ENCODE data around the gene IMPDH1.
A peak's percentile ranks its signal among the peaks of the same experiment; 100 is the strongest.

Gene IMPDH1

DNA sequence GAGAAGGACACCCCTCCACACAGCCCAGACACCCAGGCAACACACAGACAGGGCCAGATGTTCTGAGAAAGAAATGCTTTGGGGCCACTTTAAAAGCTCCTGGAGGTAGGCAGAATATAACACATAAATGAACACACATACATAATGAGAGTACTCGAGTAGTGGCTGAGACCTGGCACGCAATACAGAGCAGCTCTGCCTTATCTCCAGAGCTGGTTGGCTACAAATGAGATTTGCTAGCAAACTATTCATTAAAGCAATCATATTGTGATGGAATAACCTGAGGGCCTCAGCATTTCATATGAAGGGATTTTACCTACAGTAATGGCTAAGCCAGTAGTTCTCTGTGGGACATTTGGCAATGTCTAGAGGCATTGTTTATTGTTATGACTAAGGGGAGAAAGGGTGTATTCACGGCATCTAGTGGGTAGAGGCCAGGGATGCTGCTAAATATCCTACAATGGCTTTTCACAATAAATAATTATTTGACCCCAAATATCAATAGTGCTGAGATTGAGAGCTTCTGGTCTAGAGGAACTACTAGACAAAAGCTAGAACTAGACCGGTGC is 5.5 kb upstream of the IMPDH1 start:
- no peak overlapping the region for H2BK120ac ChIP-seq (ENCODE audit: low read depth, low read length)
- H4K91ac ChIP-seq (ENCODE audit: low read depth, low read length, poor library complexity): no peak overlapping the region
- DNase-seq (ENCODE audit: low spot score): no peak
- H3K4ac ChIP-seq (ENCODE audit: low read length): no peak overlapping the region
- no peak overlapping the region for H2AK5ac ChIP-seq (ENCODE audit: low read depth, low read length)
- H3K18ac ChIP-seq (ENCODE audit: low read length): no peak overlapping the region
- no peak overlapping the region for H4K8ac ChIP-seq (ENCODE audit: low read depth, low read length)
- no peak overlapping the region for H3K9ac ChIP-seq (ENCODE audit: low read depth, low read length, poor library complexity)
- H2BK12ac ChIP-seq (ENCODE audit: low read length): no peak overlapping the region
- no peak overlapping the region for H3K4me3 ChIP-seq (ENCODE audit: low read length in 2 of 2)
- H3K27ac ChIP-seq (replicated peaks; ENCODE audit: low read length): no peak overlapping the region
- no peak overlapping the region for H3K14ac ChIP-seq (ENCODE audit: low read length)
- H3K4me1 ChIP-seq (ENCODE audit: control insufficient read depth in 2 of 2, insufficient read depth in 1 of 2, low read depth in 1 of 2, low read length in 2 of 2): no peaks in the 10 kb centered on the region
- WGBS, 2 donors (ENCODE audit: extremely low coverage in 2 of 2, insufficient read length in 2 of 2, insufficient replicate concordance in 1 of 2): no CpG with 5 or more reads among the region's 4 CpGs
- no peaks in the 10 kb centered on the region for H3K79me1 ChIP-seq (ENCODE audit: low read depth, low read length)
- H3K4me2 ChIP-seq (ENCODE audit: insufficient read depth, low read length, poor library complexity, severe bottlenecking): no peak overlapping the region
- no peak overlapping the region for H2AFZ ChIP-seq (ENCODE audit: low read length)
- no peaks in the 10 kb centered on the region for H3K36me3 ChIP-seq (replicated peaks in 1 of 2; ENCODE audit: control insufficient read depth in 2 of 2, insufficient read depth in 2 of 2, low read length in 2 of 2)
- H2BK5ac ChIP-seq (ENCODE audit: low read length): no peak overlapping the region
- H2BK15ac ChIP-seq (ENCODE audit: low read length): no peak overlapping the region
- no peak overlapping the region for H3K23ac ChIP-seq (ENCODE audit: low read depth, low read length, poor library complexity)
- H3K9me3 ChIP-seq (replicated peaks in 1 of 2; ENCODE audit: control insufficient read depth in 2 of 2, insufficient read depth in 1 of 2, low read depth in 1 of 2, low read length in 2 of 2): peaks cover 0 to 5% of the 10 kb centered on the region in 2 donors
- peaks cover 0 to 49% (median 5%) of the 10 kb centered on the region in 3 experiments for H3K27me3 ChIP-seq (ENCODE audit: control insufficient read depth in 3 of 3, insufficient read depth in 3 of 3, low read depth in 1 of 3, low read length in 3 of 3)

DNA sequence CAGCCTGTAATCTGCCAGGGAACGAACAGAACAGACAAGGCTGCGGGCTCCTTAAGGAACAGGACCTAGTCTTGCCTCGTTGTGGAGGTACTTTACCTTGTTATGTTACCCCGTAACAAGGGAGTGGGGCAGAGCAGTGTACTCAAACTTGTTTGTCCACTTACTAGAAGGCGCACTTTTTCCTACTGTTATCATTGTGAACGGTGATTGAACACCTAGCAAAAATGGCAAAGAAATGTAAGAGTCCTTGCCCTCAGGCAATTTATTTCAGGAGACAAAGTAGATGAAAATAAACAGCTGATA is 620 bp upstream of the IMPDH1 start:
- no CpG with 5 or more reads among the region's 6 CpGs for WGBS, 2 donors (ENCODE audit: extremely low coverage in 2 of 2, insufficient read length in 2 of 2, insufficient replicate concordance in 1 of 2)
- Histone ChIP-seq H3K18ac (ENCODE audit: low read length) (no peak overlapping the region), H3K4ac (ENCODE audit: low read length) (no peak overlapping the region)

DNA sequence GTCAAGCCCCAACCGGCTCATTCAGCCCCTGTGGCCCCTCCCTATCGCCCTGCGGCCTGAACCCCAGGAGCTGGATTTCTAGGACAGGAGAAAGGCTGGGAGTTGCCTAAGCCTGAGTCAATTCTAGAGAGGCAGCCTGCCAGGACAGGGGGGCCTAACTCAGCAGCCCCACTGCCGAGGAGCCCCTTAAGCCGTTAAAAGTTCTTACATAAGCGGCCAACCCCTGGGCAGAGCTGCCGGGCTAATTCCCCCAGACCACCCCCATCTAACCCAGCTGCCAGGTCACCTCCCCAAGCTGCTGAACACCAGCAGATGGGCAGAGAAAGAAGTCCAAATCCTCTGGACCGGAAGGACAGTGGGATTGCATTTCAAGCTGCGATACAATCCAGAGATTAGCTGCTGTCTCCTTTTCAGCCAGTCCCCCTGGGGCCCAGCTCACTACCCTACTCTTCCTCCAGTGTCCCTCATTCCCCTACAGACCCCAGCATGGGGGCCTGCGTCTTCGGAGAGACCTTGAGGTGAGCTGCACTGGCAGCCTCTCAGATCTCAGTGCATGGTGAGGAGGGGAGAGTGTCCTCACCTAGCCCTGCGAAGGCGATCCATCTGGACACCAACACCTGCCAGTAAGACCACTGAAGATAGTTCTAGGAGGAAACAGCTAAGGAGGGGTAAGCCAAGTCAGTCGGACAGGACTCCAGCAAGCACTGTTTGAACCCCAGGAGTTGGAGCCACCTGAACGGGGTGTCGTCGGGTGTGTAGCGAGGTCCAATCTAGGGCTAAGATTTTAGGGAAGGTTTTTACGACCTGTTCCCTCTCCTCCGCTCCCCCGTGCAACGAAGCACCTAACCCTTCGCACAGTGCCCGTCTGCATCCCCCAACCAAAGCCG is 830 bp downstream of the IMPDH1 start:
- peak overlapping the region; percentile 6 for H2BK15ac ChIP-seq (ENCODE audit: low read length)
- H3K4me3 ChIP-seq (ENCODE audit: low read length in 2 of 2): peak overlapping the region; percentile 55 to 85
- peaks cover 23 to 29% of the 10 kb centered on the region in 2 donors for H3K4me1 ChIP-seq (ENCODE audit: control insufficient read depth in 2 of 2, insufficient read depth in 1 of 2, low read depth in 1 of 2, low read length in 2 of 2)
- H3K14ac ChIP-seq (ENCODE audit: low read length): no peak overlapping the region
- WGBS, 2 donors (ENCODE audit: extremely low coverage in 2 of 2, insufficient read length in 2 of 2, insufficient replicate concordance in 1 of 2): no CpG with 5 or more reads among the region's 25 CpGs
- H3K79me1 ChIP-seq (ENCODE audit: low read depth, low read length): peaks cover 2% of the 10 kb centered on the region
- H4K8ac ChIP-seq (ENCODE audit: low read depth, low read length): no peak overlapping the region
- peak overlapping the region; percentile 78 for H3K9ac ChIP-seq (ENCODE audit: low read depth, low read length, poor library complexity)
- H4K91ac ChIP-seq (ENCODE audit: low read depth, low read length, poor library complexity): no peak overlapping the region
- H3K27ac ChIP-seq (replicated peaks; ENCODE audit: low read length): no peak overlapping the region
- H3K4me2 ChIP-seq (ENCODE audit: insufficient read depth, low read length, poor library complexity, severe bottlenecking): peak overlapping the region; percentile 82
- H2AFZ ChIP-seq (ENCODE audit: low read length): peak overlapping the region; percentile 92
- no peak overlapping the region for H3K4ac ChIP-seq (ENCODE audit: low read length)
- H3K27me3 ChIP-seq (ENCODE audit: control insufficient read depth in 3 of 3, insufficient read depth in 3 of 3, low read depth in 1 of 3, low read length in 3 of 3): peaks cover 0 to 69% (median 13%) of the 10 kb centered on the region in 3 experiments
- H3K36me3 ChIP-seq (replicated peaks in 1 of 2; ENCODE audit: control insufficient read depth in 2 of 2, insufficient read depth in 2 of 2, low read length in 2 of 2): no peaks in the 10 kb centered on the region
- no peak overlapping the region for H2BK120ac ChIP-seq (ENCODE audit: low read depth, low read length)
- peaks cover 0 to 5% of the 10 kb centered on the region in 2 donors for H3K9me3 ChIP-seq (replicated peaks in 1 of 2; ENCODE audit: control insufficient read depth in 2 of 2, insufficient read depth in 1 of 2, low read depth in 1 of 2, low read length in 2 of 2)
- H2BK5ac ChIP-seq (ENCODE audit: low read length): no peak overlapping the region
- no peak overlapping the region for H2BK12ac ChIP-seq (ENCODE audit: low read length)
- peak overlapping the region; percentile 96 for H3K18ac ChIP-seq (ENCODE audit: low read length)
- DNase-seq (ENCODE audit: low spot score): no peak
- no peak overlapping the region for H2AK5ac ChIP-seq (ENCODE audit: low read depth, low read length)
- peak overlapping the region; percentile 60 for H3K23ac ChIP-seq (ENCODE audit: low read depth, low read length, poor library complexity)

More for the DNA sequence above, 620 bp upstream of the IMPDH1 start:
- H3K4me1 ChIP-seq (ENCODE audit: control insufficient read depth in 2 of 2, insufficient read depth in 1 of 2, low read depth in 1 of 2, low read length in 2 of 2): peaks cover 12 to 17% of the 10 kb centered on the region in 2 donors
- H3K14ac ChIP-seq (ENCODE audit: low read length): no peak overlapping the region
- peak overlapping the region; percentile 55 to 84 for H3K4me3 ChIP-seq (ENCODE audit: low read length in 2 of 2)
- no peak overlapping the region for H4K8ac ChIP-seq (ENCODE audit: low read depth, low read length)
- H3K27ac ChIP-seq (replicated peaks; ENCODE audit: low read length): no peak overlapping the region
- H3K4me2 ChIP-seq (ENCODE audit: insufficient read depth, low read length, poor library complexity, severe bottlenecking): peak overlapping the region; percentile 79
- H3K27me3 ChIP-seq (ENCODE audit: control insufficient read depth in 3 of 3, insufficient read depth in 3 of 3, low read depth in 1 of 3, low read length in 3 of 3): peaks cover 0 to 60% (median 13%) of the 10 kb centered on the region in 3 experiments
- no peak for DNase-seq (ENCODE audit: low spot score)
- H3K9ac ChIP-seq (ENCODE audit: low read depth, low read length, poor library complexity): peak overlapping the region; percentile 86
- H3K9me3 ChIP-seq (replicated peaks in 1 of 2; ENCODE audit: control insufficient read depth in 2 of 2, insufficient read depth in 1 of 2, low read depth in 1 of 2, low read length in 2 of 2): peaks cover 0 to 5% of the 10 kb centered on the region in 2 donors
- H3K36me3 ChIP-seq (replicated peaks in 1 of 2; ENCODE audit: control insufficient read depth in 2 of 2, insufficient read depth in 2 of 2, low read length in 2 of 2): no peaks in the 10 kb centered on the region
- H3K23ac ChIP-seq (ENCODE audit: low read depth, low read length, poor library complexity): no peak overlapping the region
- H4K91ac ChIP-seq (ENCODE audit: low read depth, low read length, poor library complexity): no peak overlapping the region
- no peak overlapping the region for H2BK15ac ChIP-seq (ENCODE audit: low read length)
- no peak overlapping the region for H2BK120ac ChIP-seq (ENCODE audit: low read depth, low read length)
- H2BK12ac ChIP-seq (ENCODE audit: low read length): no peak overlapping the region
- no peak overlapping the region for H2BK5ac ChIP-seq (ENCODE audit: low read length)
- no peaks in the 10 kb centered on the region for H3K79me1 ChIP-seq (ENCODE audit: low read depth, low read length)
- H2AK5ac ChIP-seq (ENCODE audit: low read depth, low read length): no peak overlapping the region
- peak overlapping the region; percentile 92 for H2AFZ ChIP-seq (ENCODE audit: low read length)
